ENCODE data around the gene CHCHD1. TPM values are rescaled to one million over a fixed set of nuclear protein-coding genes. Genes with fewer than 3 reads are reported as not detected.

Gene CHCHD1
- polyA plus RNA-seq, 2 donors: 53.5 to 63.5 TPM

DNA sequence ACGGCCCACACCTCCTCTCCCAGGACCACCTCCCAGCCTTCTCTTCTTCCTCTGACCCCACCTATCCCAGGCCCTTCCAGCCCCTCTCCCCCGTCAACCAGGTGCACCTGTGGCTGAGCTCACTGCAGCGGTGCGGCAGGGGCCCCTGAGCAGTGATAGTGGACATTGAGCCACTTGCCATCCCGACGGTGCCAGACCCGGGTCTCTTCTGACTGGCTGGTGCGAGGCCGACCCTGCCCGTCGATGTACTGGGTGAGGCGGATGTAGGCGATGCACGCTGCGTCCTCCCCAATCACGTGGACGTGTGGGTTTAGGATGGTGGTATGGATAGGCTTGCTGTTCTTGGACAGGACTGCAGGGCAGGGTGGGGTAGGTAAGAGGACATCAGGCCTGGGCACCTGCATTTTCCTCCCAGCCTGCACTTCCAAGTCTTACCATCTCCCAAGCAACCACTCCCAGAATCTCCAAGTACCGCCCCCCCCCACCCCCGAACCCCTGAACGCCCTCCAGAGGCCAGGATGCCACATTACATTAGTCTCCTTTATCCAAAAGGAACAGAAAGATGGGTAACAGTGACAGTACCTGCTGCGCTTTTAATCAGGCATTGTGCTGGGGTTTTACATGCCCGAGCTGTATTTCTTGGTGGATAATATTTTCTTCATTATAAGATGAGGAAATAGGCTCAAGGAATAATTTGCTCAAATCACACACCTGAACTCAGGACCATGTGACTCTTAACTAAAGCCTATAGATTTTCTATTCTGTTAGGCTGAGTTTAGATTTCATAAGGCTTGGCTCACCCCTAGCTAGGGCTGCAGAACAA, 33.3 kb downstream of the CHCHD1 start:
- Histone ChIP-seq H3K36me3 (ENCODE audit: control insufficient read depth in 2 of 2, insufficient read depth in 2 of 2, low read length in 1 of 2) (peaks cover 5 to 12% of the 10 kb centered on the region in 2 donors), H3K27ac (ENCODE audit: low read depth in 2 of 2, low read length in 1 of 2) (no peak overlapping the region), H3K9me3 (ENCODE audit: control insufficient read depth in 2 of 2, insufficient read depth in 1 of 2, low read depth in 1 of 2, low read length in 1 of 2) (no peaks in the 10 kb centered on the region), H3K27me3 (ENCODE audit: control insufficient read depth in 1 of 2, insufficient read depth in 2 of 2, low read length in 2 of 2) (no peaks in the 10 kb centered on the region), H3K4me1 (ENCODE audit: control insufficient read depth in 2 of 2, insufficient read depth in 2 of 2, low read length in 1 of 2) (peaks cover 8 to 24% of the 10 kb centered on the region in 2 donors), H3K4me3 (ENCODE audit: low read depth in 1 of 2, low read length in 2 of 2) (no peak overlapping the region)
- WGBS, 2 donors: 79 to 81% methylated on average over 22 of the region's 22 CpGs

DNA sequence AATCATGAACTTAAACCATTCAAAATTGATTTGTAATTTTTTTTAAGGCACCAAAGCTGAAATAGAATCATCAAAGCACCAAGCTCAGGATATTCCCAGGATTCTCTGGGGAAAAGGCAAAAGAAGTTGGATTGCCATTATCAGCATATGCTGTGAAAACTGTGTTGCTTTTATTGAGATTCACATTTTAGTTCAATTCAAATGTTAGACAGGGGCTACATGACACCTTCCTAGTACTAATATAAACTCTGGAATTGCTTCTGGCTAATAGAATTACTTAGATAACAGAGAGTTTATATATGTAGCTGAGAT, 33.8 kb downstream of the CHCHD1 start:
- no peaks in the 10 kb centered on the region for H3K27me3 ChIP-seq (ENCODE audit: control insufficient read depth in 1 of 2, insufficient read depth in 2 of 2, low read length in 2 of 2)
- no peak overlapping the region for H3K4me3 ChIP-seq (ENCODE audit: low read depth in 1 of 2, low read length in 2 of 2)
- H3K4me1 ChIP-seq (ENCODE audit: control insufficient read depth in 2 of 2, insufficient read depth in 2 of 2, low read length in 1 of 2): peaks cover 8 to 24% of the 10 kb centered on the region in 2 donors
- peaks cover 5 to 12% of the 10 kb centered on the region in 2 donors for H3K36me3 ChIP-seq (ENCODE audit: control insufficient read depth in 2 of 2, insufficient read depth in 2 of 2, low read length in 1 of 2)
- H3K27ac ChIP-seq (ENCODE audit: low read depth in 2 of 2, low read length in 1 of 2): no peak overlapping the region
- no peaks in the 10 kb centered on the region for H3K9me3 ChIP-seq (ENCODE audit: control insufficient read depth in 2 of 2, insufficient read depth in 1 of 2, low read depth in 1 of 2, low read length in 1 of 2)

DNA sequence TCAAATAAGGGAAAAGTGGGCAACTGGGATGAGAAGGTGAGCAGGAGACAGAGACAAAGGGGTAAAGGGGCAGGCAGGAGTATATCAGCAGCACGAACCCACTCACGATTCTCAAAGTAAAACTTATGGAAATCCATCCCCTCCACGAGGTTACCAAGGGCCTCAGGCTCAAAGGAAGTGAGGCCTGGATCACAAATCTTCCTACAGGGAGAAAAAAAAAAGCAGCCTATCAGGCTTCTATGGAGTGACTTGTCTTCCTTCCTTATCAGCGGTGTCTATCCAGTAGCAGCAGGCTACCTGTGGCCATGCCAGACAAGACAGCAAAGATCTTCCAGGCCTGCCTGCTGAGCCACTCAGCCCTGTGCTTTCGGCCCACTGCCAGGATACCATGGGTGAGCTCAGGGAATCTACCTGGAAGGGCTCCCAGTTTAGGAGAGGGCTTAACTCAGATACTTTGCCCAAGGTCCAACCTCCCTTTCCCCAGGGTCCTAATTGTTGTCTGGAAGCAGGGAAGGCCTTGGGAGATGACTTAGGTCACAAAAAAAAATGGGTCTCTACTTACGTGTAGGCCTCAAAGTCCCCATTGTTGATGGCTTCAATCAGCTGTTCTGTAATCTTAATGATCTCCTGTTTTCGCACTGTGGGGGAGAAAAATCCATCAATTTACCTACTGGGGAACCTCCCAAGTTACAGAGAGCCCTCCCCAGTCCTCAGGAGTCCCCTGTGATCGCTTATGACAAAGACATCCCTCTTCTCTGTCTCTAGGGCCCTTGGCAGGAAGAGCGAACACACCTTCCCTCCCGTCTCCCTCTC, 35.3 kb downstream of the CHCHD1 start:
- no peaks in the 10 kb centered on the region for H3K27me3 ChIP-seq (ENCODE audit: control insufficient read depth in 1 of 2, insufficient read depth in 2 of 2, low read length in 2 of 2)
- H3K4me1 ChIP-seq (ENCODE audit: control insufficient read depth in 2 of 2, insufficient read depth in 2 of 2, low read length in 1 of 2): peaks cover 8 to 24% of the 10 kb centered on the region in 2 donors
- H3K9me3 ChIP-seq (ENCODE audit: control insufficient read depth in 2 of 2, insufficient read depth in 1 of 2, low read depth in 1 of 2, low read length in 1 of 2): no peaks in the 10 kb centered on the region
- 74 to 78% methylated on average over 10 of the region's 10 CpGs for WGBS, 2 donors
- H3K36me3 ChIP-seq (ENCODE audit: control insufficient read depth in 2 of 2, insufficient read depth in 2 of 2, low read length in 1 of 2): peaks cover 5 to 12% of the 10 kb centered on the region in 2 donors
- H3K4me3 ChIP-seq (ENCODE audit: low read depth in 1 of 2, low read length in 2 of 2): no peak overlapping the region
- no peak overlapping the region for H3K27ac ChIP-seq (ENCODE audit: low read depth in 2 of 2, low read length in 1 of 2)

DNA sequence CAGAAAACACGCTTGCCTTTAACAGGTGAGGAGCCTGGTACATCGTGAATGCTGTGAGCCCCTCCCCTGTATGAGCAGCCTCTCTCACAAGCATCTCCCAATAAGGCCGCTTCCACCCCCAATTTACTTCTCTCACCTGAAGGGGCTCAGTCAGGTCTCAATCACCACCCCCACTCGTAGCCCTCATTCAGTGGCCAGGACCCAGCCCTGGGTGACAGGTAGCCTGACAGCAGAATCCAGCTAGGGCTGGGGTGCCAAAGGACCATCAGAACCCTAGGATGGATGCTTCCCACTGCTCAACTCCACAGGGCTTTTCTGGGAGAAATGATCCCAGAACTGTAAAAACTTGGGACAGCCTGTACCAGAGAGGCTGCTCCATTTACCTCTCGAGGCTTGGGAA, 36.0 kb downstream of the CHCHD1 start:
- no peaks in the 10 kb centered on the region for H3K9me3 ChIP-seq (ENCODE audit: control insufficient read depth in 2 of 2, insufficient read depth in 1 of 2, low read depth in 1 of 2, low read length in 1 of 2)
- H3K27me3 ChIP-seq (ENCODE audit: control insufficient read depth in 1 of 2, insufficient read depth in 2 of 2, low read length in 2 of 2): no peaks in the 10 kb centered on the region
- H3K27ac ChIP-seq (ENCODE audit: low read depth in 2 of 2, low read length in 1 of 2): peak overlapping the region in 1 of 2 donors; percentile 27
- 86 to 87% methylated on average over 5 of the region's 5 CpGs for WGBS, 2 donors
- peaks cover 5 to 12% of the 10 kb centered on the region in 2 donors for H3K36me3 ChIP-seq (ENCODE audit: control insufficient read depth in 2 of 2, insufficient read depth in 2 of 2, low read length in 1 of 2)
- no peak overlapping the region for H3K4me3 ChIP-seq (ENCODE audit: low read depth in 1 of 2, low read length in 2 of 2)
- H3K4me1 ChIP-seq (ENCODE audit: control insufficient read depth in 2 of 2, insufficient read depth in 2 of 2, low read length in 1 of 2): peaks cover 8 to 22% of the 10 kb centered on the region in 2 donors

DNA sequence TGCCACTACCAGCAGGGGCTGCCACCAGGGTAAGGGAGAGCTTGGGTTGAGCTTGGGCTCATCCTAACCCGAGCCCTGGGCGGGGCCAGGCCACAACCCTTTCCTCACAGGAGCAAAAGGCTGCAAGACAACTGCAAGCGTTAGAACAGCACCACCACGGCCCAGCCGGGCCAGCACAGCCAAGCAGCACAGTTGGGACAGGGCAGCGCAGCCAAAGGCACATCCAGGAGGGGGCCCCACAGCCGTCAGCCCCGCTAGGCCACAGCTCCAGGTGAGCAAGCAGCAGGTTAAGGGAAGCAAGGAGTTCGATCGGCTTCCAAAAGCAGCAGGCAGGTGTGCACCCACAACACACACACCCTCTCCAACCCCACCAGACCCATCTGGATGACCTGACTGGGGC, 36.6 kb downstream of the CHCHD1 start:
- Histone ChIP-seq H3K27ac (ENCODE audit: low read depth in 2 of 2, low read length in 1 of 2) (peak overlapping the region in 1 of 2 donors; percentile 27), H3K27me3 (ENCODE audit: control insufficient read depth in 1 of 2, insufficient read depth in 2 of 2, low read length in 2 of 2) (no peaks in the 10 kb centered on the region), H3K4me1 (ENCODE audit: control insufficient read depth in 2 of 2, insufficient read depth in 2 of 2, low read length in 1 of 2) (peaks cover 8 to 22% of the 10 kb centered on the region in 2 donors), H3K36me3 (ENCODE audit: control insufficient read depth in 2 of 2, insufficient read depth in 2 of 2, low read length in 1 of 2) (peaks cover 5 to 12% of the 10 kb centered on the region in 2 donors), H3K9me3 (ENCODE audit: control insufficient read depth in 2 of 2, insufficient read depth in 1 of 2, low read depth in 1 of 2, low read length in 1 of 2) (no peaks in the 10 kb centered on the region), H3K4me3 (ENCODE audit: low read depth in 1 of 2, low read length in 2 of 2) (no peak overlapping the region)
- WGBS, 2 donors: 68 to 73% methylated on average over 10 of the region's 10 CpGs

DNA sequence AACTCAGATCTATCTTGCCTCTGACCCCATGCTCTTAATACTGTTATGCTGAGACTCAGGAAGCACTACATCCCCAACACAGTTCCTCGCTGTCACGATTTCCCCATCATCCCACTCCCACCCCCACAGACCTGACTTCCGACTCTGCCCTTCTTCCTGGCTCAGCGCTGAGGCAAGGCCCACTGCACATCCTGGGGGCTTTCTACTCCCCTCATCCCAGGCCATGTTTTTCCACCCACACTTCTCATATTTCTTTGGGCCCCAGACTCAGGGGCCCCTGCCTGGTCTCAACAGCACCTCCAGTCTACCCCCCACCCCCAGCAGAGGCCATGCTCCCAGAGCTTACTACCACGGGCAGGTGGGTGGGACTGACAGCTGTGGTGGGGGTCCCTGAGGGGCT, 37.2 kb downstream of the CHCHD1 start:
- H3K9me3 ChIP-seq (ENCODE audit: control insufficient read depth in 2 of 2, insufficient read depth in 1 of 2, low read depth in 1 of 2, low read length in 1 of 2): no peaks in the 10 kb centered on the region
- WGBS, 2 donors: 64 to 66% methylated on average over 5 of the region's 5 CpGs
- peaks cover 8 to 22% of the 10 kb centered on the region in 2 donors for H3K4me1 ChIP-seq (ENCODE audit: control insufficient read depth in 2 of 2, insufficient read depth in 2 of 2, low read length in 1 of 2)
- H3K27me3 ChIP-seq (ENCODE audit: control insufficient read depth in 1 of 2, insufficient read depth in 2 of 2, low read length in 2 of 2): no peaks in the 10 kb centered on the region
- no peak overlapping the region for H3K4me3 ChIP-seq (ENCODE audit: low read depth in 1 of 2, low read length in 2 of 2)
- peaks cover 7 to 10% of the 10 kb centered on the region in 2 donors for H3K36me3 ChIP-seq (ENCODE audit: control insufficient read depth in 2 of 2, insufficient read depth in 2 of 2, low read length in 1 of 2)
- peak overlapping the region in 1 of 2 donors; percentile 81 for H3K27ac ChIP-seq (ENCODE audit: low read depth in 2 of 2, low read length in 1 of 2)

DNA sequence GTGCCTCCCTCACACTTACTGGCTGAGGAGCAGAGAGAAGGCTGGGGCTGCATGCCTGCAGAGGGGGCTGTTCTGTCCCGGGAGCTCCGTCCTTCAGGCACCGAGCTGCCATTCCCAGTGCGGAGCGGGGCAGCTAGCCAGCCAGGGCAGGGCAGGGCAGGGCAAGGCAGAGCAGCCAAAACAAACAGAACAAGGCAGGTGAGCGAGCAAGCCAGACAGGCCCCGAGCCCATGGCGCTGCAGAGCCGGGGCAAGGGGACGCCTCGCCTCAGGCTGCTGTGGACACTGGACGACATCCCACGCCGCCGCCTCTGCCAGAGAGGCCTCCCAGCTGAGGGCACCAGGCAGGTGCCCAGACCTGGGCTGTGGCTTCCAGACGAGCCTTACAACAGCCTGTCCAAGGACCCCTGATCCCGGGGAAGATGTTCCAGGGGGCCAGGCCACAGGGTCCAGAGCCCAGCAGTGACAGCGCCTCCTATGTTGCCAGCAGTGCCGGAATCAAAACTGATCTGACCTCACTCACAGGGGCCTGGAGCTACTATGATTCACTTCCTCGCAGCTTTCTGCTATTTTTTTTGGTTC, 37.8 kb downstream of the CHCHD1 start:
- H3K4me1 ChIP-seq (ENCODE audit: control insufficient read depth in 2 of 2, insufficient read depth in 2 of 2, low read length in 1 of 2): peaks cover 8 to 22% of the 10 kb centered on the region in 2 donors
- 45 to 52% methylated on average over 20 of the region's 20 CpGs for WGBS, 2 donors
- H3K36me3 ChIP-seq (ENCODE audit: control insufficient read depth in 2 of 2, insufficient read depth in 2 of 2, low read length in 1 of 2): peaks cover 7 to 10% of the 10 kb centered on the region in 2 donors
- no peak overlapping the region for H3K4me3 ChIP-seq (ENCODE audit: low read depth in 1 of 2, low read length in 2 of 2)
- H3K9me3 ChIP-seq (ENCODE audit: control insufficient read depth in 2 of 2, insufficient read depth in 1 of 2, low read depth in 1 of 2, low read length in 1 of 2): no peaks in the 10 kb centered on the region
- H3K27me3 ChIP-seq (ENCODE audit: control insufficient read depth in 1 of 2, insufficient read depth in 2 of 2, low read length in 2 of 2): no peaks in the 10 kb centered on the region
- H3K27ac ChIP-seq (ENCODE audit: low read depth in 2 of 2, low read length in 1 of 2): peak overlapping the region; percentile 24 to 81

DNA sequence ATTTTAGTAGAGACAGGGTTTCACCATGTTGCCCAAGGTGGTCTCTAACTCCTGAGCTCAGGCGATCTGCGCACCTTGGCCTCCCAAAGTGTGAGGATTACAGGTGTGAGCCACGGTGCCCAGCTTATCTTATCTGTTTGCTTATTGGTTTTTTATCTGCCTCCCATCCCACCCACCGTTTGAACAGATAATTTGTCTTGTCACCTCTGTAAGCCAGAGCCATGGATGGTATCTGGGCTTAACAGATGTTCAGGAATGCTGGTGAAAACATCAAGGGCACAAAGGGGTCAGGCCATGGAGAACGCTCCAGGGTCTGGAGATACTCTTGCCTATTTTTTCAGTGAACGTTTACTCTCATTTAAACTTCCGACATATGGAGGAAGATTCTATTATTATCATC, 41.5 kb downstream of the CHCHD1 start:
- 81 to 82% methylated on average over 7 of the region's 7 CpGs for WGBS, 2 donors
- H3K9me3 ChIP-seq (ENCODE audit: control insufficient read depth in 2 of 2, insufficient read depth in 1 of 2, low read depth in 1 of 2, low read length in 1 of 2): no peaks in the 10 kb centered on the region
- H3K27me3 ChIP-seq (ENCODE audit: control insufficient read depth in 1 of 2, insufficient read depth in 2 of 2, low read length in 2 of 2): no peaks in the 10 kb centered on the region
- H3K4me1 ChIP-seq (ENCODE audit: control insufficient read depth in 2 of 2, insufficient read depth in 2 of 2, low read length in 1 of 2): peaks cover 8 to 21% of the 10 kb centered on the region in 2 donors
- H3K27ac ChIP-seq (ENCODE audit: low read depth in 2 of 2, low read length in 1 of 2): no peak overlapping the region
- no peak overlapping the region for H3K4me3 ChIP-seq (ENCODE audit: low read depth in 1 of 2, low read length in 2 of 2)
- H3K36me3 ChIP-seq (ENCODE audit: control insufficient read depth in 2 of 2, insufficient read depth in 2 of 2, low read length in 1 of 2): peaks cover 8 to 20% of the 10 kb centered on the region in 2 donors

DNA sequence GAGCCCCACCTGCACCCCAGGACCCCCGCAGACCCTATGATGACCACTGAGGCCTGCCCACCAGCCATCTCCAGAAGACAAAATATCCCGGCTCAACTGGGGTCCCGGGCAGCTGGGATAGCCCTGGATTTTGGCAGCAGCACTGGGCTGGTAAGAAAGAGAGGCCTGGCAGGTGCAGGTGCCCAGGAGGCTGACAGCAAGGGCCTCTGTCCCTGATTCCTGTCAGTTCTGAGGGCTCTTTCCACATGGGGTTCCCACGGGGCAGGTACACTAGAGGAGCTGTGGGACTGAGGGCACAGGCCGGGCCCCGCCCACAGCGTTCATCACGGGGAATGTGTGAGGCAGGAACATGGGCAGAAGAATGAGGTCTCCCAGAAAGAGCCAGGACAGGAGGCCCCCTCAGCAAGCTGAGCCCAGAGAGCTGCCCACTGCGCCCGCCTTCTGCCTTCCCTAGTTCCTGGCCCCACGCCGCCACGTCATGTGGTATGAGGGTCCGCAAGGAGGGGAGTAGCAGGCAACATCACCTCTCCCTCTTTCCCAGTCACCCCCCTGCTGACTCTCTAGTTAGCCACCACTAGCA, 42.4 kb downstream of the CHCHD1 start:
- H3K36me3 ChIP-seq (ENCODE audit: control insufficient read depth in 2 of 2, insufficient read depth in 2 of 2, low read length in 1 of 2): peaks cover 8 to 20% of the 10 kb centered on the region in 2 donors
- WGBS, 2 donors: 96 to 98% methylated on average over 14 of the region's 14 CpGs
- H3K9me3 ChIP-seq (ENCODE audit: control insufficient read depth in 2 of 2, insufficient read depth in 1 of 2, low read depth in 1 of 2, low read length in 1 of 2): no peaks in the 10 kb centered on the region
- H3K4me3 ChIP-seq (ENCODE audit: low read depth in 1 of 2, low read length in 2 of 2): no peak overlapping the region
- no peaks in the 10 kb centered on the region for H3K27me3 ChIP-seq (ENCODE audit: control insufficient read depth in 1 of 2, insufficient read depth in 2 of 2, low read length in 2 of 2)
- no peak overlapping the region for H3K27ac ChIP-seq (ENCODE audit: low read depth in 2 of 2, low read length in 1 of 2)
- H3K4me1 ChIP-seq (ENCODE audit: control insufficient read depth in 2 of 2, insufficient read depth in 2 of 2, low read length in 1 of 2): peaks cover 6 to 17% of the 10 kb centered on the region in 2 donors

All from esophagus (tissue), 2 donors.